Posterior vena cava (tissue), 2 donors: ENCODE results near the gene PTOV1. TPM values are rescaled to one million over a fixed set of nuclear protein-coding genes. Genes with fewer than 3 reads are reported as not detected.
"Not testable (repeated sequence)": the region's sequence is repeated elsewhere in the genome, so short reads cannot be mapped to it uniquely, and the experiment has no call there.

Source experiments
- DNase-seq: peaks from one replicate; pipeline ENCODE4 v3.0.0-alpha.2; 2020; ENCODE audit warnings: low spot score
- intact Hi-C, 2 donors: fragments of 100-400 bp; cut with DNase I; formaldehyde crosslinking; loops; one replicate each; pipeline versions ENCODE4 v1.14.1 to v1.14.2; 2022 to 2023
- total RNA-seq, 2 donors: library from RNA; stranded (reverse); fragmentation: NEBNext Ultra II Directional; extraction: Animal tissue kit (Norgen Biotek cat#: 25700); gene quantifications; one replicate each; pipeline ENCODE4 v1.2.1, GENCODE V29; 2021
- donor health status: DM: yes; HTN: yes; CAD: no.
- donor health status: DM: yes; HTN: yes; CAD: no.

The PTOV1 gene
- total RNA-seq, 2 donors from 2014 or later: 78.7 to 95.2 TPM

DNA sequence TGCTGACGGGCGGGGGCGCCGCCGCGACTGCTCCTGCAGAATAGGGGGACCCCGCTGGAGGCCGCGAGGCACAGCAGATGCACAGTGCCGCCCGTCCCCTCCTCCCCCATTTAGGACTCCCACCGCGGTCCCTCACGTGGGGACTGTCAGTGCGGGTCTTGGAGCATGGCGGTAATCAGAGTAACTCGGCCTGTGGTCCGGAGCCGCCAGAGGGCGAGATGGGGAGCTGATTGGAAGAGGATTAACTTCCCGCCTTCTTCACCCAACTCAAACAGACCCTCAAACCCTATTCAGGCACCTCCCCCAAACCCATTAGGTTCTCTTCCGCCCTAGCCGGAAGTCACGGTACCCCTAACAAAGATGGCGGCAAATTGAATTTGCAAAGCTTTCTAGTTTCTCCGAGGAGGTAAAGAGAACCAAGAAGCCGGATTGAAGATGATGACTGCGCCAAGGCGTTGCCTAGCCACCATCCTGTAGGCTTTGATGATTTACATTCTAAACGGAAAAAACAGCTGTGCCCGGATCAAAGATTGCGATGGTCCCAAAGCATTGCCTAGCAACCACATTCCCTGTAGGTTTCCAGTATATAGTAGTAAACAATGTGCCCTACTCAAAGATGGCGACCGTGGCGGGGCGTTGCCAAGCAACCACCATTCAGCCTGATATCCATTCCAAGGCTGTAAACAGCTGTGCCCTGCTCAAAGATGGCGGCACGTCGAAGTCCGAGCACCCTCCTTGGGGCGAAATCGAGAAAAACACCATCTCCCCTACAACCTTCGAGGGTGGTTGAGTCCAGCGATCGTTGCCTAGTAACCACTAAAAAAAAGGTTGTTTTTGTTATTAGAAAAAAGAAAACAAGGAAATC lies 37.7 kb upstream of the PTOV1 start, which contains the start of gene FUZ:
TSS of gene FUZ (minus strand) at position 296 of the 865 bp plus-strand sequence. CDS start at position 110, 186 bp downstream.
- intact Hi-C loops: no loop called here
- DNase-seq: peak; percentile 99

DNA sequence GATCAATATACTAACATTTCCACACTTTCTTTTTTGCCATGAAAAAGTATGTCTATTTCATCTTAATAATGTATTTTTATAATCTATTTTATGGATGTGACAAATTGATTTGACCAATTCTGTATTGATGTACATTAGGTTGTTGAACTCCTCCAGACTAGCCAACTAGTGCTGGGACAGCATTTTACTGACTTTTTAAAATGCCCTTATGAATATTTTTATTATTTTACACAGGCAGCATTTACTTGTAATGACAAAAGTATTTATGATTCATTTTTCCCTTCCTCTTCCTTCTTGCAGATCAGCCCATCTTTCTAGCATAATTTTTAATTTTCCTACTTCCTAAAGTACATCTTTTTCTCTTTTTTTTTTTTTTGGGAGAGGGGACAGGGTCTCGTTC lies 36.9 kb upstream of the PTOV1 start:
- DNase-seq: no peak
- intact Hi-C loops: no loop called here

GRCh38 chr19:49816590-49816989 lies 34.4 kb upstream of the PTOV1 start:
- DNase-seq: no peak
- intact Hi-C loops: no loop called here

- intact Hi-C loops: no loop called here
- DNase-seq: peak; percentile 96
Measured at GRCh38 chr19:49817964-49818648, 32.9 kb upstream of the PTOV1 start, which contains the start of gene MED25. MED25 (plus strand) TSS chr19:49818289; CDS start chr19:49818342, 53 bp downstream.

- intact Hi-C loops: no loop called here
- DNase-seq: no peak
Measured at GRCh38 chr19:49818649-49819370, 32.1 kb upstream of the PTOV1 start.

DNA sequence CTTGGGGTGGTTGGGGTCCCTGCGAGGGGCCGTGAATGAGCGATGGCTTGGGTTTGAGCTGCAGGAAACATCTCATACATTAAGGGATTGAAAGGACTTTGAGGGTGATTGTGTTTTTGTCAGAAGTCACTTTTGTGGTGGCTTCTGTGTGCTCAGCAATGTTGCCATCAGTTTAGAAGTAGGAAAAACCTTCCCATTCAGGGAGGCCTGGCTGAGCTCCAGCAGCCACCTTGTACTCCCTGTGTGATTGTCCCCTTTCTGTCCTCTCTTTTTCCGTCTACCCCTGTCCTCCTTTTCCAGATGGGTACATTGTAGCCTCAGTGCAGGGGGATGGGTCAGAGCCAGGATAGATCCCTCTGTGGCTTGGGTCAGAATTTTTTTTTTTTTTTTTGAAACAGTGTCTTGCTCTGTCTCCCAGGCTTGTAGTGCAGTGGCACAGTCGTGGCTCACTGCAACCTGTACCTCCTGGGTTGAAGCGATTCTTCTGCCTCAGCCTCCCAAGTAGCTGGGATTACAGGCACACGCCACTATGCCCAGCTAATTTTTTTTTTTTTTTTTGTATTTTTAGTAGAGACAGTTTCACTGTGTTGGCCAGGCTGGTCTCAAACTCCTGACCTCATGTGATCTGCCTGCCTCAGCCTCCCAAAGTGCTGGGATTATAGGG lies 31.4 kb upstream of the PTOV1 start:
- DNase-seq: not testable (repeated sequence)
- intact Hi-C loops: loop anchor here in 1 of 2 donors (10.0 kb wide), 1 partner anchor 1215 kb away; the partner anchor contains the start of gene KLK12

- intact Hi-C loops: loop anchor here in 1 of 2 donors (10.0 kb wide), 1 partner anchor 1215 kb away; the partner anchor contains the start of gene KLK12
Measured at GRCh38 chr19:49820125-49820524, 30.8 kb upstream of the PTOV1 start.

GRCh38 chr19:49823472-49823871 lies 27.5 kb upstream of the PTOV1 start:
- DNase-seq: no peak
- intact Hi-C loops: loop anchor here in 1 of 2 donors (10.0 kb wide), 1 partner anchor 1211 kb away; the partner anchor contains the start of gene KLK12

More at GRCh38 chr19:49820125-49820524, 30.8 kb upstream of the PTOV1 start:
- no peak for DNase-seq

- intact Hi-C loops: loop anchor here in 1 of 2 donors (10.0 kb wide), 1 partner anchor 1210 kb away; the partner anchor contains the start of gene KLK12
- no peak for DNase-seq
Measured at GRCh38 chr19:49824662-49825061, 26.3 kb upstream of the PTOV1 start.

DNA sequence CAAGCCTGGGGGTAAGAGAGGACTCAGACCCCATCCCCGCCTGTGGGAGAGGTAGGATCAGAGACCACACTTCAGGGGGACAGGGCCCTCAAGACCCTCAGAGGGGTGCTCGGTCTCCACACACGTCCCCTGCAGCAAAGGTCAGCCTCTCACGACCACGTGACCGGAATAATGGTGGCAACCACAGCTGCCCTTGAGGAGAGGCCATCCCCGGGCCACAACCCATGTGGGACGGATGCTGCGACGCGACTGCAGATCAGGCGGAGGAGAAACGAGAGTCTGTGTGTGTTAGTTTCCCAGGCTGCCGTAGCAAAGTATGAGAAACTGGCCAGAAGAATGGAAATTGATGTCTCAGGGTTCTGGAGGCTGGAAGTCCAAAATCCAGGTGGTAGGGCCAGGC lies 23.9 kb upstream of the PTOV1 start:
- DNase-seq: no peak
- intact Hi-C loops: loop anchor here in 1 of 2 donors (10.0 kb wide), 1 partner anchor 1208 kb away; the partner anchor contains the start of gene KLK12

DNA sequence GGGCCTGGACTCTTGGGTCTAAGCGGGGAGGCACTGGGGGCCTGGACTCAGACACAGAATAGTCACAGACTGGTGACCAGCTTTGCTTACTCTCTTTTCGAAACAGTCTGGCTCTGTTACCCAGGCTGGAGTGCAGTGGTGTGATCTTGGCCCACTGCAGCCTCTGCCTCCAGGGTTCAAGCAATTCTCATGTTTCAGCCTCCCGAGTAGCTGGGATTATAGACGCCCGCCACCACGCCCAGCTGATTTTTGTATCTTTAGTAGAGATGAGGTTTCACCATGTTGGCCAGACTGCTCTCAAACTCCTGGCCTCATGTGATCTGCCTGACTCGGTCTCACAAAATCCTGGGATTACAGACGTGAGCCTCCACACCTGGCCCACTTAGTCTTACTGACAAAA lies 21.8 kb upstream of the PTOV1 start:
- intact Hi-C loops: loop anchor here in 1 of 2 donors (10.0 kb wide), 1 partner anchor 1206 kb away; the partner anchor contains the start of gene KLK12
- no peak for DNase-seq

GRCh38 chr19:49829721-49830120 lies 21.2 kb upstream of the PTOV1 start:
- no peak for DNase-seq
- intact Hi-C loops: loop anchor here in 1 of 2 donors (10.0 kb wide), 1 partner anchor 1205 kb away; the partner anchor contains the start of gene KLK12

- no peak for DNase-seq
- intact Hi-C loops: no loop called here
Measured at GRCh38 chr19:49830766-49831165, 20.2 kb upstream of the PTOV1 start.

DNA sequence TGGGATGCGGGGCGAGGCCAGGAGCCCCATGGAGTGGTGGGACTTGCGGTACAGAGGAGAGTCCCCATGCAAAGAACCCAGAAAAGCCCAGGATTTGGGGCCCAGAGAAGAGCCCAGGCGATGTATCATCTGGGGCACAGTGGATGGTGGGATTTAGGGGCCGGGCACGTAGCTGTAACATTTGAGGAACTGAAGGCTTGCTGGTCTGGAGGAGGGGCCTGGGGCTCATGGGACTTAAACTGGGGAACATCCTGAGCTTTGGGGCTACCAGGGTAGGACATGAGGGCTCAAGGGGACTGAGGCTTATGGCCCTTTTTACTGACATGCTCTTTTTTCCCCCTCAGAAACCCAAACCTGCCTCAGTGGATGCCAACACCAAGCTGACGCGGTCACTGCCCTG lies 19.4 kb upstream of the PTOV1 start:
- DNase-seq: no peak
- intact Hi-C loops: no loop called here

DNA sequence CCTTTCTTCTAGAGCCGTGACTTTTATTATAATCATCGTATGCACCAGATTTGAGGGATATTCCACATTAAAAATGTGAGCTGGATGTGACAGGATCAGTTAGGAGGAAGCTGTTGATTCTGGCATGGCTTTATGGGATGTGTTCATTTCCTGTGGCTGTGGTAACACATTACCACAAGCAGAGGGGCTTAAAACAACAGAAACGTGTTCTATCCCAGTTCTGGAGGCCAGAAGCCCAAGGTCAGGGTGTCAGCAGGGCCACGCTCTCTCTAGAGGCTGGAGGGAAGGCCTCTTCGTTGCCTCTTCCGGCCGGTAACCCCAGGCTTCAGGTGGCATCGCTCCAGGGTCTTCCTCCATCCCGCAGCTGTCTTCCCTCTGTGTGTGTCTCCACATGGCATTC lies 18.4 kb upstream of the PTOV1 start:
- intact Hi-C loops: no loop called here
- DNase-seq: no peak

DNA sequence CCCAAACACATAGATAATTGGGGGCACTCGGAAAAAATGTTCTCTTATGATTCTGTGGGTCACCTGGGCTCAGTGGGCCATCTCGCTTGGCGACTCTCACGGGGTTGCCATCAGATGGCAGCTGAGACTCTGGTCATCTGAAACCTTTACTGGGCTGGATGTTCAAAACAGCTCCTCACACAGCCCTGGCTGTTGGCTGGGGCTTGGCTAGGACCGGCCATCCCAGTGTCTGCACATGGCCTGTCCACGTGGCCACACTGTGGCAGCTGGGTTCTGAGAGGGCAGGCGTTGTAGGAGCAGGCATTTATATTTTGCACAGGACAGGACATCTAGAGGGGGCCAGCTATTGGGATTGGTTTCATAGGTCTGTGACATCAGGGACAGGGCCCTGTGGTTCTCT lies 17.4 kb upstream of the PTOV1 start:
- DNase-seq: no peak
- intact Hi-C loops: no loop called here

- DNase-seq: no peak
- intact Hi-C loops: no loop called here
Measured at GRCh38 chr19:49835562-49835961, 15.4 kb upstream of the PTOV1 start.

GRCh38 chr19:49836176-49837008 lies 14.6 kb upstream of the PTOV1 start:
- no peak for DNase-seq
- intact Hi-C loops: no loop called here
